Thyroid gland (tissue), 4 donors: Measurements from ENCODE around the gene FRMD8. TPM values are rescaled to one million over a fixed set of nuclear protein-coding genes. Genes with fewer than 3 reads are reported as not detected.

ENCODE experiments used
- DNase-seq, 2 donors: peaks; one replicate each; pipeline ENCODE4 v3.0.0-alpha.2; 2019
- H3K27ac ChIP-seq, 3 donors: fragments of 200-600 bp; sonication (generic); 1 replicate in 2 of 3; 2 replicates in 1 of 3; pipeline ENCODE4 v1.5.1; 2016 to 2019; ENCODE audit warnings: mild to moderate bottlenecking in 1 of 3, moderate library complexity in 1 of 3
- H3K27me3 ChIP-seq: fragments of 200-600 bp; sonication (generic); one replicate; pipeline ENCODE4 v1.5.1; 2019
- H3K36me3 ChIP-seq, 2 donors: fragments of 200-600 bp; sonication (generic); one replicate each; pipeline ENCODE4 v1.5.1; 2016 to 2019
- H3K4me1 ChIP-seq, 2 donors: fragments of 200-600 bp; sonication (generic); one replicate each; pipeline ENCODE4 v1.5.1; 2017 to 2019
- H3K4me3 ChIP-seq, 3 donors: fragments of 200-600 bp; sonication (generic); replicated peaks in 1 of 3; 1 replicate in 2 of 3; 2 replicates in 1 of 3; pipeline ENCODE4 v1.5.1; 2016; ENCODE audit warnings: mild to moderate bottlenecking in 1 of 3
- H3K9me3 ChIP-seq: fragments of 200-600 bp; sonication (generic); one replicate; pipeline ENCODE4 v1.5.1; 2017
- CTCF ChIP-seq, 6 experiments: fragments of 200-600 bp in 3 of 6; fragments of 450-650 bp in 3 of 6; sonication (generic) in 3 of 6; IDR thresholded peaks; one replicate each; pipeline ENCODE4 v1.5.1; 2016 to 2019; ENCODE audit warnings: antibody characterized with exemption in 6 of 6, mild to moderate bottlenecking in 2 of 6, inconsistent platforms in 1 of 6, moderate library complexity in 1 of 6
- POLR2A ChIP-seq, 2 donors: fragments of 450-650 bp; IDR thresholded peaks; one replicate each; pipeline ENCODE4 v1.6.1; 2017; ENCODE audit warnings: antibody characterized with exemption in 2 of 2, mild to moderate bottlenecking in 2 of 2, moderate library complexity in 1 of 2
- WGBS, 2 donors: methylation state at CpG; one replicate each; pipeline ENCODE4 v1.1.5; 2017; 5-methylcytosine and 5-hydroxymethylcytosine counted together
- intact Hi-C: fragments of 100-400 bp; cut with DNase I; formaldehyde crosslinking; loops from one replicate; pipeline ENCODE4 v1.15.1; 2023
- total RNA-seq, 4 donors: library from RNA; depleted of rRNA; stranded (reverse); fragments of >200 nt; gene quantifications; one replicate each; pipeline ENCODE4 v1.2.3, GENCODE V29; 2016

Gene FRMD8
- total RNA-seq, 4 donors from 2014 or later: 22.5 to 44.9 (median 31.0) TPM

GRCh38 chr11:65362320-65362931 is 24.0 kb upstream of the FRMD8 start:
- Histone ChIP-seq H3K4me1 (peaks cover 0 to 8% of the 10 kb centered on the region in 2 donors), H3K36me3 (no peaks in the 10 kb centered on the region), H3K27ac (no peak overlapping the region), H3K4me3 (no peak overlapping the region), H3K27me3 (no peaks in the 10 kb centered on the region), H3K9me3 (no peaks in the 10 kb centered on the region)
- intact Hi-C loops: loop anchor here (10.0 kb wide), 1 partner anchor 102 kb away; no protein-coding TSS in a partner anchor
- TF ChIP-seq POLR2A (IDR thresholded peaks at IDR 0.05): no peak
- 76 to 81% methylated on average over 10 of the region's 10 CpGs for WGBS, 2 donors
- DNase-seq: no peak

GRCh38 chr11:65362966-65363365 is 23.5 kb upstream of the FRMD8 start:
- peaks cover 0 to 8% of the 10 kb centered on the region in 2 donors for H3K4me1 ChIP-seq
- H3K9me3 ChIP-seq: no peaks in the 10 kb centered on the region
- DNase-seq: peak; percentile 73 to 74
- H3K36me3 ChIP-seq: no peaks in the 10 kb centered on the region
- no peaks in the 10 kb centered on the region for H3K27me3 ChIP-seq
- no peak overlapping the region for H3K4me3 ChIP-seq
- intact Hi-C loops: loop anchor here (10.0 kb wide), 1 partner anchor 102 kb away; no protein-coding TSS in a partner anchor
- peak overlapping the region in 2 of 3 donors; percentile 17 to 20 for H3K27ac ChIP-seq
- TF ChIP-seq POLR2A (IDR thresholded peaks at IDR 0.05) (no peak), CTCF (IDR thresholded peaks at IDR 0.05) (no peak)
- 62 to 67% methylated on average over 6 of the region's 6 CpGs for WGBS, 2 donors

- Histone ChIP-seq H3K27ac (no peak overlapping the region), H3K27me3 (no peaks in the 10 kb centered on the region), H3K36me3 (no peaks in the 10 kb centered on the region), H3K4me3 (no peak overlapping the region), H3K4me1 (peaks cover 0 to 8% of the 10 kb centered on the region in 2 donors), H3K9me3 (no peaks in the 10 kb centered on the region)
- intact Hi-C loops: loop anchor here (10.0 kb wide), 1 partner anchor 101 kb away; no protein-coding TSS in a partner anchor
- 68 to 72% methylated on average over 3 of the region's 3 CpGs for WGBS, 2 donors
- DNase-seq: no peak
- TF ChIP-seq POLR2A (IDR thresholded peaks at IDR 0.05): no peak
These were observed 22.7 kb upstream of the FRMD8 start for GRCh38 chr11:65363770-65364169.

GRCh38 chr11:65366340-65366773 is 20.1 kb upstream of the FRMD8 start:
- WGBS, 2 donors: 13 to 14% methylated on average over 4 of the region's 4 CpGs
- intact Hi-C loops: loop anchor here (10.0 kb wide), 1 partner anchor 98 kb away; no protein-coding TSS in a partner anchor

GRCh38 chr11:65370659-65371049 is 15.8 kb upstream of the FRMD8 start:
- no peak overlapping the region for H3K27ac ChIP-seq
- TF ChIP-seq CTCF (IDR thresholded peaks at IDR 0.05): no peak
- no peak for TF ChIP-seq POLR2A (IDR thresholded peaks at IDR 0.05)
- intact Hi-C loops: loop anchor here (5.0 kb wide), 2 partner anchors 42 to 147 kb away; no protein-coding TSS in a partner anchor

More at GRCh38 chr11:65366340-65366773, 20.1 kb upstream of the FRMD8 start:
- no peak overlapping the region for H3K27ac ChIP-seq
- no peak overlapping the region for H3K4me3 ChIP-seq
- no peaks in the 10 kb centered on the region for H3K27me3 ChIP-seq
- no peaks in the 10 kb centered on the region for H3K36me3 ChIP-seq
- peaks cover 0 to 8% of the 10 kb centered on the region in 2 donors for H3K4me1 ChIP-seq
- no peaks in the 10 kb centered on the region for H3K9me3 ChIP-seq
- TF ChIP-seq POLR2A (IDR thresholded peaks at IDR 0.05) (no peak), CTCF (IDR thresholded peaks at IDR 0.05) (peak; percentile 58 to 95 (median 80))
- peak; percentile 36 to 51 for DNase-seq

More at GRCh38 chr11:65370659-65371049, 15.8 kb upstream of the FRMD8 start:
- no peak for DNase-seq
- Histone ChIP-seq H3K4me1 (no peaks in the 10 kb centered on the region), H3K9me3 (no peaks in the 10 kb centered on the region), H3K4me3 (no peak overlapping the region), H3K27me3 (no peaks in the 10 kb centered on the region), H3K36me3 (no peaks in the 10 kb centered on the region)
- 71 to 82% methylated on average over 6 of the region's 6 CpGs for WGBS, 2 donors
